ENCODE measurements around the gene RASAL2.

Gene RASAL2

DNA sequence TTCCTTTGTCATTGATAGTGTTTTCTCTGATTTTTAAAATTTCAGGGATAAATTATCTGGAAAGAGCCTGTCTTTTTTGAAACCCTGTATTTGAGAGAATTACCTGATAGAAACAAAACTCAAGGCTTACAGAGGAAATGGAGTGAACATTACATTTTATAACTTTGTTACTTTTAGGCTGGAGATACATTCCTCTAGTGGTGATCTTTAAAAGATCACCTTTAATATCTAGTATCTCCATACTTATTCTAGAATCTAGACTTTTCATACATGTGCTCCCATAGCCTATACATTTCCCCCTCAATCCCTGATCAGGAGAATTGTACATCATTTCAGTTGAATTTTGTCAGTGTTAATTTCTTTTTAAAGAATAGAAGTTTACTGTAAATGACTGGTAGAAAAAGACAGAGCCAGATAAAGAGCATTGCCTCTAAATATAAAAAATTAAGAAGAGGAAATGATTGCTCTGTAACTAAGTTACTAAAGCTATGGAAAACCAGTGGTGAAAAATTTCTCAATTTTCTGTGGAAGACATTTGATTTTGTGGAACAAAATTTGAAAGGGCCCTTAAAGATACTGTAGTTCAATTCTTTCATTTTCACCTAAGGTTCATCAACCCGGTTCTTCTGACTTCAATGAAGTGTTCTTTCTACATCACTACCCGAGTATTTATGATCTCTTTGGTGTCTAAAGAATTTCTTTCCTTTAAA, 33.7 kb downstream of the RASAL2 start:
- H3K27me3 ChIP-seq = no peaks in the 10 kb centered on the region
- TF ChIP-seq, protein P1, sequence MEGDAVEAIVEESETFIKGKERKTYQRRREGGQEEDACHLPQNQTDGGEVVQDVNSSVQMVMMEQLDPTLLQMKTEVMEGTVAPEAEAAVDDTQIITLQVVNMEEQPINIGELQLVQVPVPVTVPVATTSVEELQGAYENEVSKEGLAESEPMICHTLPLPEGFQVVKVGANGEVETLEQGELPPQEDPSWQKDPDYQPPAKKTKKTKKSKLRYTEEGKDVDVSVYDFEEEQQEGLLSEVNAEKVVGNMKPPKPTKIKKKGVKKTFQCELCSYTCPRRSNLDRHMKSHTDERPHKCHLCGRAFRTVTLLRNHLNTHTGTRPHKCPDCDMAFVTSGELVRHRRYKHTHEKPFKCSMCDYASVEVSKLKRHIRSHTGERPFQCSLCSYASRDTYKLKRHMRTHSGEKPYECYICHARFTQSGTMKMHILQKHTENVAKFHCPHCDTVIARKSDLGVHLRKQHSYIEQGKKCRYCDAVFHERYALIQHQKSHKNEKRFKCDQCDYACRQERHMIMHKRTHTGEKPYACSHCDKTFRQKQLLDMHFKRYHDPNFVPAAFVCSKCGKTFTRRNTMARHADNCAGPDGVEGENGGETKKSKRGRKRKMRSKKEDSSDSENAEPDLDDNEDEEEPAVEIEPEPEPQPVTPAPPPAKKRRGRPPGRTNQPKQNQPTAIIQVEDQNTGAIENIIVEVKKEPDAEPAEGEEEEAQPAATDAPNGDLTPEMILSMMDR (IDR thresholded peaks at IDR 0.05) = no peak
- no peaks in the 10 kb centered on the region for H3K4me1 ChIP-seq (ENCODE audit: control insufficient read depth in 1 of 2, insufficient read depth in 1 of 2, low read depth in 1 of 2, low read length in 1 of 2)
- H3K9me3 ChIP-seq = no peaks in the 10 kb centered on the region
- no peaks in the 10 kb centered on the region for H3K36me3 ChIP-seq
- H3K27ac ChIP-seq = no peak overlapping the region
- H3K4me3 ChIP-seq (ENCODE audit: low read depth in 1 of 2, low read length in 1 of 2) = no peak overlapping the region

DNA sequence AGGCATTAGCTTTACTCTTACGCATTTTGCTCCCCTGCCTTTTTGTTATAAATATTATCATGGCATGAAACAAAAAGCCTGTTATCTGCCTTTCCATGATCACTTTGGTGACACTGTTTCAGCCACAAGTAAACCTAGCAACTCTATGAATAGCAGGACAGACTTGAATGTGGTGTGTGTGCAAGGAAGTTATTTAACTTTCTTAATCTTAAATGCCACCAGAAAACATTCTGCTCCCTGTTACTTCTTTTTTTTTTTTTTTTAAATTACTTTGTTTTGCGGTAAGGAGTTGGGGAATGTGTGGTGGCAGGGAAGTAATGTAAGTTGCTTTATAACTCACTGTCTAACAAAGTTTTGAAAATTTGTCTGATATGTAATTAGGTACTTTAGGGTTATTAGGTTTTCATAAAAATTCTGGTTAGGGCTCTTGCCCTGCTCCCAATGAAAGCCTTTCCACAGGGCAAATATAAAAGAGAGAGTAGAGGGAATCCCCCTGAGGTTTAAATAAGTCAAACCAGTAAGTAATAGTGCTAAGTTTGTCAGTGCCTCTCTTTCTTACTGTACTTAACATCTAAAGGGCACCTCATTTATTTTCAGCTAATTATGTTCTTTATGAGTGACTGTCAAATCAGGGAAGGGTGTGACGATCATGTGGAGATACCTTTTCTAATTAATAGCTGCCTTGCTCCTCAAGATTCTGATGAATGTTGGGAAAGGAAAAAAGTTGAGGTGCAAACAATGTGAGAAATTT, 39.5 kb downstream of the RASAL2 start:
- H3K27ac ChIP-seq = no peak overlapping the region
- H3K4me1 ChIP-seq (ENCODE audit: control insufficient read depth in 1 of 2, insufficient read depth in 1 of 2, low read depth in 1 of 2, low read length in 1 of 2) = no peaks in the 10 kb centered on the region
- H3K9me3 ChIP-seq = no peaks in the 10 kb centered on the region
- H3K36me3 ChIP-seq = no peaks in the 10 kb centered on the region
- TF ChIP-seq, protein P1 (IDR thresholded peaks at IDR 0.05) = no peak
- no peaks in the 10 kb centered on the region for H3K27me3 ChIP-seq
- H3K4me3 ChIP-seq (ENCODE audit: low read depth in 1 of 2, low read length in 1 of 2) = no peak overlapping the region

DNA sequence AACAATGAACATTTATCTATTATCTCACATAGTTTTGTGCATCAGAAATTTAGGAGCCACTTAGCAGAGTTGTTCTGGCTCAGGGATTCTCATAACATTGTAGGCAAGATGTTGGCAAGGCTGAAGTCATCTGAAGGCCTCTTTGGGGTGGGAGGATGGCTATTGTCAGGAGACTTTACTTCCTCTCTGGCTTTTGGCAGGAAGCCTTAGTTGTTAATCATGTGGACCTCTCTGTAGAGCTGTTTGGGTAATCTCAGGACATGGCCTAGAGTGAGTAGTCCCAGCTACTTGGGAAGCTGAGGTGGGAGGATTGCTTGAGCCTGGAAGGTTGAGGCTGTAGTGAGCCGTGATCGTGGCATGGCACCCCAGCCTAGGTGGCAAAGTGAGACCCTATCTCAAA, 40.2 kb downstream of the RASAL2 start:
- Histone ChIP-seq H3K36me3 (no peaks in the 10 kb centered on the region), H3K27me3 (no peaks in the 10 kb centered on the region), H3K4me3 (ENCODE audit: low read depth in 1 of 2, low read length in 1 of 2) (no peak overlapping the region), H3K9me3 (no peaks in the 10 kb centered on the region), H3K27ac (no peak overlapping the region), H3K4me1 (ENCODE audit: control insufficient read depth in 1 of 2, insufficient read depth in 1 of 2, low read depth in 1 of 2, low read length in 1 of 2) (no peaks in the 10 kb centered on the region)
- TF ChIP-seq, protein P1 (IDR thresholded peaks at IDR 0.05) = no peak

DNA sequence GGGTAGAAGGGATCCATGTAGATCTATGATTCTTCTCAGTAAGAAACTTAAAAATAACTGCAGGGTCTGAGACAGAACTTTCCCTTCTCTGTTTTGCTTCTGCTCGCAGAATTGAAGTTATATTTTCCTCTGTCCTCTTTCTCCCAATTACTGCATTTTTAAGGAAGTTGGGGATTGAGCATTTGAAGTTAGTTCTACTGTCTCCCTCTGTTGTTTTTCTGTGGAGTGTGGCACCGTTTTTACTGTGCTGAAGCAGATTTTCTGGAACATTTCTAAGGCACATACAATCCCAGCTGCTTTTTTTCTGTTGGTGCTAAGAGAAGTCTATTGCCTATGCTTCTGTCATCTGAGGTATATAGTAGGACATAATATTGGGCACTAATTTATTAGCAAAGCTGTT, 43.3 kb downstream of the RASAL2 start:
- Histone ChIP-seq H3K4me1 (ENCODE audit: control insufficient read depth in 1 of 2, insufficient read depth in 1 of 2, low read depth in 1 of 2, low read length in 1 of 2) (no peaks in the 10 kb centered on the region), H3K4me3 (ENCODE audit: low read depth in 1 of 2, low read length in 1 of 2) (no peak overlapping the region), H3K9me3 (no peaks in the 10 kb centered on the region), H3K36me3 (no peaks in the 10 kb centered on the region), H3K27ac (no peak overlapping the region), H3K27me3 (no peaks in the 10 kb centered on the region)
- TF ChIP-seq, protein P1 (IDR thresholded peaks at IDR 0.05) = no peak

DNA sequence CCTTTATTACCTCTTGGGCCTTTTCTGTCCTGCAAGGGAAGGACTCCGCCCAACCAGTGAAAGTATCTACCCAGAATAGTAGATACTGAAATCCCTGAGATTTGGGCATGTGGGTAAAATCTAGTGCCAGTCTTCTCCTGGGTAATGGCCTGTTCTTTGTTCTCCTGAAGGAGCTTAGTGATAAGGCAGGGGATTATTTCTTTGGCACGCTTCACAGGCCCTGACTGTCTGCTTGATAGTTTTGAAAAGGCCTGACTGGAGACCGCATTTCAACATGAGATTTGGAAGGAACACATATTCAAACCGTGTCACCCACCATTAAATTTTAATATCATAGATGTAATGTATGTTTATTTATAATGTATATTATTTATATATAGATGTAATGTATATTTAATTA, 48.9 kb downstream of the RASAL2 start:
- H3K27me3 ChIP-seq = no peaks in the 10 kb centered on the region
- H3K27ac ChIP-seq = no peak overlapping the region
- no peaks in the 10 kb centered on the region for H3K36me3 ChIP-seq
- H3K4me1 ChIP-seq (ENCODE audit: control insufficient read depth in 1 of 2, insufficient read depth in 1 of 2, low read depth in 1 of 2, low read length in 1 of 2) = no peaks in the 10 kb centered on the region
- H3K4me3 ChIP-seq (ENCODE audit: low read depth in 1 of 2, low read length in 1 of 2) = no peak overlapping the region
- TF ChIP-seq, protein P1 (IDR thresholded peaks at IDR 0.05) = no peak
- no peaks in the 10 kb centered on the region for H3K9me3 ChIP-seq

All from neutrophil (primary cell).